Activated CD4-positive, alpha-beta T cell treated with anti-CD3 and anti-CD28 coated beads for 24 hours (primary cell): Measurements from ENCODE around the gene GRIPAP1.

Experiments
- DNase-seq, 2 donors: peaks; one replicate each; pipeline ENCODE4 v3.0.0-alpha.2; 2020; ENCODE audit warnings: low read depth in 2 of 2

The GRIPAP1 gene

DNA sequence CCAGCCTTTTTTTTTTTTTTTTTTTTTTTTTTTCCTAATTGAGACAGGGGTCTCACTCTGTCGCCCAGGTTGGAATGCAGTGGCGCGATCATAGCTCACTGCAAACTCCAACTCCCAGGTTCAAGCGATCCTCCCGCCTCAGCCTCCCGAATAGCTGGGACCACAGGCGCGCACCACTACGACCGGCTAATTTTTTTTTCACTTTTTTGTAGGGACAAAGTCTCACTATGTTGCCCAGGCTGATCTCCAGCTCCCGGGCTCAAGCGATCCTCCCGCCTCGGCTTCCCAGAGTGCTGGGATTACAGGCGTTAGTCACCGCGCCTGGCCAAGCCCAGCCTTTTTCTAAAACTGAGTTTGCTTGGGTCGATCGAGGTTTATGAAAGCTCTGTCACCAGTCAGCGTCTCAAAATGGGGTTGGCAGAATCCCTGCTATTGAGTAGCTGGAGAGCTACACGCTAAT is 43.4 kb downstream of the GRIPAP1 start:
- no peak for DNase-seq

DNA sequence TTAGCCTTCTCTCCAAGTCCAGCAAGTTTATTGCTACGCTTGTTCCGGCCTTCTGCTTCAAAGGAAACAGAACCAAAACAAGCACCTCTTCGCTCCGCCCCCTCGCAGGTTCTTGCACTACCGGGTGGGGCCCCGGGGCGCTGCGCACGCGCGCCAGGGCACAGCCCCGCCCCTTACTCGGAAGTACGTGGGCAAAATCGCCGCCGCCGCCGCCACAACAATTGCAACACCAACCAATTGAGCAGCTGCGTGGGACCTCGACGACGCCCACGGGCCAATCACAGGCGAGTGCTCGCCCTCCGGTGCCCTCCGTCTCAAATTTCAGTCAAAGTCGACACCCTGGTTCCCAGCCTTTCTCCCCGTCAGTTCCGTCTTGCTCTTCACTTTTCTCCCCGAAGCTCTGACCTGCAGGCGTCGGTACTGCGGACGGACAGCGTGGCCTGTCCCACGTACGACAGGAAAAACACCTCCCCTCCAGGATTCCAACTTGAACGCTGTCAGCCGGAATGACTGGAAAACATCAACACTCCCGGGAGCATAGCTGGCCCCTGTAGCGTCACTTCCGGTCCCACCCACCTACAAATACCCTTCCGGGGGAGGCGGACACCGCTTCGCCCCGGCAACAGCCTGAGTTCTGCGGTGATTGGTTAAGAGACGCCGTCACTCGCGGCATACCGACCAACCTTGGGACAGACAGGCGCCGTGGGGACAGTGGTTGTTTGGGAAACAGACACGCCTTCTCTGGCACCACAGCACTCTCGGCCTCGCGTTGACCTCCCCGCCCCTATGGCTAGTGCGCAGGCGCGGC is 44.0 kb downstream of the GRIPAP1 start:
- DNase-seq: peak; percentile 80 to 81

DNA sequence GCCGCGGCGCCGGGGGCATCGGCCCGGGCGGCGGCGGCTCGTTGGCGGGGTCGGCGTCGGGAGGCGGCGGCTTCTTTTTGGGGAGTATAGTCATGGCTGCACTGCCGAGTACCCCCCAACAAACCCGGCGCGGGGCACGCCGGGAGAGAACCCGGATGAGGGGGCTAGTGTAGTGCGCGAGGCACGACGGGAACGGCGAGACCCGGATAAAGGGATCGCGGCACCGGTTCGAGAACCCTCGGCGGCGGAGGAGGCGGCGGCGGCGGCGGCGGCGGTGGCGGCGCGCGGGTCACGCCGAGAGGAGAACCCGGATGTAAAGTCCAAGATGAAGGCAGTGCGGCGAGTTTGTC is 44.6 kb downstream of the GRIPAP1 start, which contains the start of gene OTUD5:
Gene OTUD5, minus strand, starts transcription at position 131 of the 350 bp plus-strand sequence. Its CDS starts 37 bp downstream, at position 94.
- DNase-seq: peak; percentile 50 to 54

- no peak for DNase-seq
These were observed 45.2 kb downstream of the GRIPAP1 start for GRCh38 chrX:48956728-48957414.

DNA sequence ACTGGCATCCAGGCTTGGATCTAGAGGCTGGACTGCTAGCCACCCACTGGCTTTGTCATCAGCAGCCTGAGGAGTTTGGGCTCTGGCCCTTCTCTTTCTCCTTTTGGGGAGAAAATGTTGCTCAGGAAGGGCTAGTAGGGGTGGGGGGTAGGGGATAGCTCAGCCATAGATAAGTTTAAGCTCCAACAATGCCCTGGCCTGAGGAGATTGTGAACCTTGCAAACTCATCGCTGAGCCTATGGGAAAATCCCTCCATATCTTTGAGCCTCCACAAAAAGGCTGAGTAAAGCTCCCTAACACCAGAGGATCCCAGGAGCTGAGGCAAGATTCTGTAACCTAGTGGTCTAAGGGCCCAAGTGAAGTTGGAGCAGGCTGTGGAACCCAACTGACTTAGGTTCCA is 53.5 kb downstream of the GRIPAP1 start:
- no peak for DNase-seq

DNA sequence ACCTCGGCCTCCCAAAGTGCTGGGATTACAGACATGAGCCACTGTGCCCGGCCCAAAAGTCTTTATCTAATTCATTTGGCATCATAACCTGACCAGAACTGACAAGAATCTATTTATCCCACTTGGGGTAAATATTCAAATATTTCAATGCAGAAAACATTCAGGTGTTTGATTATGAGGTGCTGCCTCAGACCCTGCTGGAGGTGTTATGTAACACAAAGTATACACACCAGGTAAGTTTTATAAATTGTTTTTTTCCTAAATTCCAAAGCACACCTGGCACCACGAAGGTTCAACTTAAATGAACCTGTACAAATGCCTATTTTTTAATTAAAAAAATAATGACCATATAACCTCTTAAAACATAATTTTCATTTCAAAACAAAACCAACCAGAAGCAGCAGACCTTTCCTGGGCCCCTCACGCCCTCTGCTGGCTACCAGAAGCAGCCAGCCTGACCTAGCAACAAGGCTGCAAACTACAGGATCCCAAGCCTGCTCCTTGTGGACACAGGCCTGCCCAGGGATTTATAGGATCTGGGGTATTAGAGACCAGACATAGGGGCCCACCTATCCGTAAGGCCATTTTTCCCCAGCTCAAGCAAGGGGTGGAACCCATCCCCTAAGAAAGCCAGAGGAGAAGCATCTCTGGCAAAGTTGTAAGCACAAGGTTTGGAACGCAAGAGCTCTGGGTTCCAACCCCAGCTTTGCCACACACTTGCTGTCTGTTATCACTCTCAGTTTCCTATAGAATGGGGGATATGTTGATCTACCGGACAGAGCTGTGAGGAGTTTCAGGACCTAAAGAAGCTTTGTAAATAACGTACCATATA is 56.3 kb downstream of the GRIPAP1 start:
- DNase-seq: peak in 1 of 2 donors; percentile 37

DNA sequence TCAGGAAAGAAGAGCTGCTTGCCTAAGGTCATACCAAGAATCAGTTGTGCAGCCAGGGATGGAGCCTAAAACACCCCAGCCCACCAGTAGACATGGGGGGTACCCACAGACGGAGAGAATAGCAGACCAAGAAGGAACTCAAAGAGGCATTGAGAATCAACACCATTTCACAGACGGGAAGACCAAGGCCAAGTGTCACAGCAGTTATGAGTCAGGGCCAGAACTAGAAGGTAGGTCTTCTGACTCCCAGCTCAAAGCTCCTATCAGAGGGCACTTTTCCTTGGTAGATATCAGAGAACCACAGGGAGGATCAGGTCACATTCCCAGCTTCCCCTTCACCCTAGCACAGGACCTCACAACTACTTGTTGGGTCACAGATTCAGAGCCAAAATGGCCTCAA is 59.2 kb downstream of the GRIPAP1 start:
- DNase-seq: no peak

GRCh38 chrX:48940404-48940955 is 61.6 kb downstream of the GRIPAP1 start:
- no peak for DNase-seq

DNA sequence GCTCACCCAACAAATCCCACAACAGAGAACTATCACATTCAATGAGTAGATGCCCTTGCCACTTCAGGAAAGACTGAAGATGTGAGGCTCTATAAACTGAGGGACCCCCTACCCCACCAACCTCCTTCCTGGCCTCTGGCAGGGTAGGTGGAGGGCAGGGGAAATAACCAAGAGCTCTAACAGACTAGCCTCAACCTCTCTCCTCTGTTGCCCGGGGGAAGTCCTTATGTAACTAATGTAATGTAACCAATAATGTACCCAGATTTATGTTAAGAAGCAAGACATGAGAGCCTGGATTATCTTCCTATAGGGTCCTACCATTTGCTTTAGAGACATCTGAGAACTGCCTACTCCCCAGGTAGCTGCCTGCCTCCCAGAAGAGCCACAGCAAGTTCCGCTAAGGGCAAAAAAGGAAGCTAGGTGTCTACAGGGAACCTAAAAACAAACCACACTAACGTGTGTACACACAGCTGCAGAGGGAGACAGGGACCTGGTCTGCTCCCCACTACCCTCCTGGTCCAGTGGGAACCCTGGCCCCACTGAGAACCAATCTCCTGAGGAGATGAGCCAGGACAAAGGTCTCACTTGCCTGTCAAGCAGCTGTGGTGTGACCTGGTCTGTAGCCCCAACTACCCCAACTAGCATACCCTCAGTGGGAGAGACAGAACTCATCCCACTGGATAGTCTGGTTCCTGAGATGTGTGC is 62.4 kb downstream of the GRIPAP1 start:
- DNase-seq: no peak

- DNase-seq: peak; percentile 42 to 65
These were observed 63.2 kb downstream of the GRIPAP1 start for GRCh38 chrX:48938721-48939425.

GRCh38 chrX:48937054-48937907 is 64.8 kb downstream of the GRIPAP1 start:
- peak; percentile 79 to 81 for DNase-seq

DNA sequence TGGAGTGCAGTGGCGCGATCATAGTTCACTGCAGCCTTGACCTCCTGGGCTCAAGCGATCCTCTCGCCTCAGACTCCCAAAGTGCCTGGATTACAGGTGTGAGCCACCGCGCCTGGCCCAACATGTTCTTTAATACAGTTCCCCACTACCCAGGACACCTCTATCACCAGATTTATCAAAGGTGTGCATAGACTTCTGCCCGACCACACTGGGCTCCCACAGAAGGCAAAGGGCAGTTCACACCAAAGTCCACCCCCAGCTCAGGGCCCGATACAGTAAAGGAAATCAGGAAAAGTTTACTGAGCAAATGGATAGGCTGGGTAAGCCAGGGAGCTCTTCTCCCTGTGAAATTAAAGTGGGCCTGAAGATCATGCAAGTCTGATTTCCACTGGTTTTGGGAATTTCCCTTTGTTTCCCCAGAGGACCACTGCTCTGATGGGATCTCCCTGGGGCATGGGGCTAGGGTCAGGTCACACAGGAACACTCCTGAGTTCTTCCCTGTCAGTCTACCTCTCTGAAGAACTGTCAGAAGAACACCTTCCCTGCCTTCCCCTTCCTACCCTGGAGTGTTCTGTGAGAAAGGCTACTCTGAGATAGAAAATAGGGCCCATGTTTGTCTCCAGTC is 65.5 kb downstream of the GRIPAP1 start:
- DNase-seq: no peak

- DNase-seq: no peak
These were observed 66.8 kb downstream of the GRIPAP1 start for GRCh38 chrX:48935301-48935670.

DNA sequence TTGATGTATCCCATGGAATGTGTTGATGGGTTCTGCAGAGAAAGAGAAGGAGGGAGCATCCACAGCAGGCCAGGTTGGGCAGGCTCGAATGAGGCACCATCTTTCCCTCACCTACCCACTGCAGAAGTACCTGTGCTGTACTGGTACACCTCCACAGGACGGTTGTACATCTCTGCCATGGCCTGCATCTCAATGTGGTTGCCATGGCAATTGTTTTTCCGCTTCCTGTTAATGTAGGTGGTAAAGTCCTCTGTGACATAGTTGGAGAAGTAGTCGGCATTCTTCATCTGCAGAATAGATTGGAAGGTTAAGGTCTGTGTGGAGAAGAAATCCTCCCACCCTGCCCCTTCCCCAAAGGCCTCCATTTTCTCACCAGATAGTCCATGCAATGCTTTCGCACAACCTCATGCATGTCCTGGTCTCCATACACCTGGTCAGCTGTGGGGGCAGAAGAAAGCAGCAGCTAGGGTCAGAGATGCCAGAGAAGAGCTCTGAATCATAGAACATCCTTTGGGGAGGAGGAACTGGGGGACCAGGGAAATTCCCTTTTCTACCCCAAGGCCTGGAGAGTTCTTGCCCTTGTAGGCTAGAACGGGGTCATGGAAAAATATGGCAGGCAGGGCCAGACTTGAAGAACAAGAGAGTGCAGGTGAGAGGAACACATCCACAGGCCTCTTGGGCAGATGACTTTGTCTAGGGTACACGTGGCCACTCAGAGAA is 67.3 kb downstream of the GRIPAP1 start:
- no peak for DNase-seq

DNA sequence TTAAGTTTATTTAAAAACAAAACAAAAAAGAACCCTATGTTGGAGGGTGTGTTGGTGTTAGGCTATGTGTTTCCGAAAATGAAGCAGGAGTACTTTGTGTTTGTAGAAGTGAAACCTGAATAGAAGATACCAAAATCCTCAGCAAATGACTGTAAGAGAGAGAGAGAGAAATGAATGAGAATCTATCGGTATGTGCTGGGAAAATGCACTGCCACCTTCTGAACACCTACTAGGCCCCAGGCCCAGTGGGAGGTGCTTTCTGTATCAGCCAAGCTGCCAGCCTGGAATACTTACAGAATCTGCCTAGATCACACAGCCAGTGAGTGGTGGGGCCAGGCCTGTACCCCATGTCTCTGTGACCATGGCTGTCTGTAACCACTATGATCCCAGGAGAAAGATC is 68.3 kb downstream of the GRIPAP1 start:
- no peak for DNase-seq

GRCh38 chrX:48927736-48928382 is 74.2 kb downstream of the GRIPAP1 start:
- no peak for DNase-seq

DNA sequence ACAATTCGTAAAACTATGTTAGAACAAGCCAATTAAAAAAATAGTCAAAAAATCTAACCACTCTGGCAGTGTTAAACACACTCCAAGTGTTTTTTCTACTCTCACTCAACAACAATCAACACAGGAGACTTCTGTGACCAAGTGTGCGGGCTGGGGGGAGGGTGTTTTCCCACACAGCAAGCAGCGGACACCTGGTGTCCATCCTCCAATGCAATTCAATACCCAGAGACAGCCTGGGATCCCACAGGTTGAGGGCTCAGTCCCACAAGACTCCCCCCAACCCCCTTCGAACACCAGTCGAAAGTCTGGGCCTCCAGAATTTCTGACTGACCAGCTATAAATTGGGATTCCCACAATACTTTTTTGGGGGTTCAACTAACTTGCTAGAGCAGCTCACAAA is 74.9 kb downstream of the GRIPAP1 start:
- no peak for DNase-seq

GRCh38 chrX:48924270-48924669 is 77.8 kb downstream of the GRIPAP1 start:
- no peak for DNase-seq
